GM12878 (cell line): ENCODE results near the gene CHDH. TPM values are rescaled to one million over a fixed set of nuclear protein-coding genes. Genes with fewer than 3 reads are reported as not detected.
A peak's percentile ranks its signal among the peaks of the same experiment; 100 is the strongest.

Source experiments
- BHLHE40 ChIP-seq, 2 experiments: fragments of 450-650 bp in 1 of 2; IDR thresholded peaks; 2 replicates each; pipeline ENCODE4 v1.6.1; 2011 to 2017; ENCODE audit warnings: low read depth in 2 of 2, borderline replicate concordance in 1 of 2, improper control_type of control experiment in 1 of 2, low read length in 1 of 2, mild to moderate bottlenecking in 1 of 2
- DPF2 ChIP-seq: fragments of 450-650 bp; IDR thresholded peaks from 2 replicates; pipeline ENCODE4 v1.6.1; 2017; ENCODE audit warnings: mild to moderate bottlenecking
- E2F4 ChIP-seq: IDR thresholded peaks from 2 replicates; pipeline ENCODE4 v1.6.1; 2012; ENCODE audit warnings: low read depth, low read length, improper control_type of control experiment
- HCFC1 ChIP-seq: fragments of 150-350 bp; IDR thresholded peaks from 2 replicates; pipeline ENCODE4 v1.6.1; 2014; ENCODE audit warnings: low read length
- IKZF2 ChIP-seq, 2 experiments: fragments of 450-650 bp; IDR thresholded peaks; 2 replicates each; pipeline ENCODE4 v1.6.1; 2017; ENCODE audit warnings: mild to moderate bottlenecking in 2 of 2, moderate library complexity in 2 of 2
- MEF2A ChIP-seq: IDR thresholded peaks from 2 replicates; pipeline ENCODE4 v1.6.1; 2011; ENCODE audit warnings: low read depth, mild to moderate bottlenecking, low read length, moderate library complexity; ENCODE audit not compliant: insufficient read depth
- MLLT1 ChIP-seq: fragments of 450-650 bp; IDR thresholded peaks from 2 replicates; pipeline ENCODE4 v1.6.1; 2016; ENCODE audit warnings: mild to moderate bottlenecking
- NFXL1 ChIP-seq: fragments of 450-650 bp; IDR thresholded peaks from 2 replicates; pipeline ENCODE4 v1.6.1; 2017; ENCODE audit warnings: antibody characterized with exemption, mild to moderate bottlenecking, borderline replicate concordance
- PKNOX1 ChIP-seq: fragments of 450-650 bp; IDR thresholded peaks from 2 replicates; pipeline ENCODE4 v1.6.1; 2016; ENCODE audit warnings: mild to moderate bottlenecking
- RUNX3 ChIP-seq: IDR thresholded peaks from 2 replicates; pipeline ENCODE4 v1.6.1; 2012; ENCODE audit warnings: low read length, inconsistent platforms
- SMAD1 ChIP-seq: fragments of 450-650 bp; IDR thresholded peaks from 2 replicates; pipeline ENCODE4 v1.6.1; 2018; ENCODE audit warnings: mild to moderate bottlenecking, low read depth; ENCODE audit not compliant: partially characterized antibody
- SMARCA5 ChIP-seq: fragments of 450-650 bp; IDR thresholded peaks from 2 replicates; pipeline ENCODE4 v1.6.1; 2017; ENCODE audit warnings: mild to moderate bottlenecking
- STAT3 ChIP-seq: IDR thresholded peaks from 2 replicates; pipeline ENCODE4 v1.6.1; 2011; ENCODE audit warnings: low read depth, low read length, improper control_type of control experiment
- SUZ12 ChIP-seq: fragments of 200-600 bp; sonication (generic); IDR thresholded peaks from one replicate; pipeline ENCODE4 v1.6.1; 2018; ENCODE audit warnings: antibody characterized with exemption, mild to moderate bottlenecking; ENCODE audit not compliant: unreplicated experiment
- TCF12 ChIP-seq: IDR thresholded peaks from 2 replicates; pipeline ENCODE4 v1.6.1; 2011; ENCODE audit warnings: low read depth, mild to moderate bottlenecking, low read length
- ZBED1 ChIP-seq: IDR thresholded peaks from 2 replicates; pipeline ENCODE4 v1.6.1; 2016; ENCODE audit warnings: borderline replicate concordance
- ZBTB11 ChIP-seq: fragments of 450-650 bp; formaldehyde crosslinking; IDR thresholded peaks from 2 replicates; pipeline ENCODE4 v1.5.0; 2022; ENCODE audit warnings: mild to moderate bottlenecking, missing genetic modification characterization
- ZNF592 ChIP-seq: fragments of 450-650 bp; IDR thresholded peaks from 2 replicates; pipeline ENCODE4 v1.6.1; 2017; ENCODE audit warnings: mild to moderate bottlenecking, moderate library complexity
- polyA plus RNA-seq, 11 experiments: library from polyadenylated mRNA; depleted of rRNA in 4 of 11; unstranded in 6 of 11; stranded (reverse) in 5 of 11; fragments of >200 nt; fragmentation: Nextera tagmentation in 4 of 11; fragmentation: Illumina TruSeq in 1 of 11; extraction: Ambion mirVana in 4 of 11; extraction: Trizol in 1 of 11; gene quantifications; 1 replicate in 1 of 11; 2 replicates in 10 of 11; pipeline versions ENCODE4 v1.2.1 to v1.2.3, GENCODE V29; 2011 to 2016; ENCODE audit warnings: inconsistent platforms in 2 of 11, missing spikeins in 2 of 11, low read depth in 1 of 11
- total RNA-seq, 4 experiments: library from RNA; depleted of rRNA in 3 of 4; stranded (reverse); fragments of >200 nt in 3 of 4; fragmentation: Illumina TruSeq in 1 of 4; extraction: Trizol in 1 of 4; gene quantifications; 2 replicates each; pipeline versions ENCODE4 v1.2.1 to v1.2.3, GENCODE V29; 2013 to 2021

CHDH gene
- total and polyA plus RNA-seq, 10 of the 15 experiments (the other 5 are each of a cell fraction or from before 2014, with no cell fraction given): 0.95 to 8.3 (median 2.9) TPM

- no peak for TF ChIP-seq ZBTB11
- TF ChIP-seq SMAD1: peak; percentile 57
- TF ChIP-seq MEF2A: no peak
- peak; percentile 6; the same call in 1 of the 2 replicates for TF ChIP-seq SMARCA5
- peak; percentile 75 for TF ChIP-seq DPF2
- peak; percentile 38; the same call in 1 of the 2 replicates for TF ChIP-seq TCF12
- peak; percentile 65 for TF ChIP-seq PKNOX1
- no peak for TF ChIP-seq STAT3
- peak; percentile 80 to 84 for TF ChIP-seq BHLHE40 (IDR thresholded peaks at IDR 0.05; ENCODE audit: borderline replicate concordance in 1 of 2, low read depth in 2 of 2, low read length in 1 of 2)
- no peak for TF ChIP-seq HCFC1
- TF ChIP-seq NFXL1: peak; percentile 93
- peak; percentile 4; the same call in 1 of the 2 replicates for TF ChIP-seq ZNF592
- TF ChIP-seq MLLT1: no peak; the same call in 1 of the 2 replicates
- peak; percentile 82 to 89; a peak in 3 of 4 replicates for TF ChIP-seq IKZF2 (IDR thresholded peaks at IDR 0.05)
- TF ChIP-seq E2F4: no peak
- no peak for TF ChIP-seq RUNX3
- no peak for TF ChIP-seq SUZ12
- no peak for TF ChIP-seq ZBED1
Measured at GRCh38 chr3:53773611-53774368, 72.4 kb downstream of the CHDH start (continued).
